Upper lobe of right lung (tissue), 1 donor: ENCODE measurements around the gene EMILIN2. TPM values are rescaled to one million over a fixed set of nuclear protein-coding genes. Genes with fewer than 3 reads are reported as not detected.

Experiments used
- ATAC-seq: fragments of 200-7000 bp; cut with Tn5 transposase; one replicate; pipeline ENCODE4 v1.9.1; 2020; ENCODE audit warnings: mild to moderate bottlenecking, moderate library complexity
- DNase-seq: peaks from one replicate; pipeline ENCODE4 v3.0.0-alpha.2; 2020
- H3K27ac ChIP-seq: fragments of 200-600 bp; one replicate; pipeline ENCODE4 v1.8.0; 2022
- H3K27me3 ChIP-seq: fragments of 200-600 bp; one replicate; pipeline ENCODE4 v1.8.0; 2022; ENCODE audit warnings: mild to moderate bottlenecking
- H3K36me3 ChIP-seq: fragments of 200-600 bp; one replicate; pipeline ENCODE4 v1.8.0; 2022
- H3K4me1 ChIP-seq: fragments of 200-600 bp; one replicate; pipeline ENCODE4 v1.8.0; 2022
- H3K4me3 ChIP-seq: fragments of 200-600 bp; one replicate; pipeline ENCODE4 v1.8.0; 2022; ENCODE audit warnings: mild to moderate bottlenecking
- H3K9me3 ChIP-seq: fragments of 200-600 bp; one replicate; pipeline ENCODE4 v1.8.0; 2022
- CTCF ChIP-seq: fragments of 200-600 bp; IDR thresholded peaks from one replicate; pipeline ENCODE4 v1.8.0; 2022; ENCODE audit warnings: antibody characterized with exemption
- intact Hi-C: fragments of 100-400 bp; cut with DNase I; formaldehyde crosslinking; loops from one replicate; pipeline ENCODE4 v1.11.0; 2022
- total RNA-seq: library from RNA; stranded (reverse); fragmentation: NEBNext Ultra II Directional; extraction: Animal tissue kit (Norgen Biotek cat#: 25700); gene quantifications from one replicate; pipeline ENCODE4 v1.2.1, GENCODE V29; 2021
- donor health status: DM: no; HTN: yes; CAD: no; lungs with severe emphysema.

The EMILIN2 gene
- total RNA-seq, 1 donor from 2014 or later = 35.2 TPM

- H3K4me1 ChIP-seq = peaks cover 15% of the 10 kb centered on the region
- intact Hi-C loops = no loop called here
- no peak overlapping the region for H3K4me3 ChIP-seq
- no peak overlapping the region for H3K27ac ChIP-seq
- ATAC-seq (no peak), DNase-seq (no peak)
- H3K36me3 ChIP-seq = no peaks in the 10 kb centered on the region
- no peaks in the 10 kb centered on the region for H3K27me3 ChIP-seq
- no peak for TF ChIP-seq CTCF
- H3K9me3 ChIP-seq = no peaks in the 10 kb centered on the region
These were observed 54.7 kb downstream of the EMILIN2 start for GRCh38 chr18:2901423-2901985.

- ATAC-seq (no peak), DNase-seq (no peak)
- no peak for TF ChIP-seq CTCF
- intact Hi-C loops = no loop called here
- no peaks in the 10 kb centered on the region for H3K36me3 ChIP-seq
- H3K27me3 ChIP-seq = no peaks in the 10 kb centered on the region
- H3K27ac ChIP-seq = no peak overlapping the region
- H3K4me3 ChIP-seq = no peak overlapping the region
- no peaks in the 10 kb centered on the region for H3K9me3 ChIP-seq
- peaks cover 18% of the 10 kb centered on the region for H3K4me1 ChIP-seq
These were observed 55.5 kb downstream of the EMILIN2 start for GRCh38 chr18:2902327-2902726.

- no peak for DNase-seq
- Histone ChIP-seq H3K4me3 (no peak overlapping the region), H3K9me3 (no peaks in the 10 kb centered on the region), H3K27ac (no peak overlapping the region), H3K4me1 (peaks cover 21% of the 10 kb centered on the region), H3K36me3 (no peaks in the 10 kb centered on the region), H3K27me3 (no peaks in the 10 kb centered on the region)
- no peak for ATAC-seq
- intact Hi-C loops = no loop called here
- no peak for TF ChIP-seq CTCF
These were observed 56.2 kb downstream of the EMILIN2 start for GRCh38 chr18:2903006-2903405.

GRCh38 chr18:2905854-2906703 is 59.3 kb downstream of the EMILIN2 start:
- Histone ChIP-seq H3K36me3 (peaks cover 19% of the 10 kb centered on the region), H3K27me3 (no peaks in the 10 kb centered on the region), H3K27ac (peak overlapping the region; percentile 77), H3K4me3 (peak overlapping the region; percentile 70), H3K4me1 (peaks cover 14% of the 10 kb centered on the region), H3K9me3 (no peaks in the 10 kb centered on the region)
- intact Hi-C loops = no loop called here
- peak; percentile 79 for ATAC-seq
- DNase-seq = peak; percentile 87
- TF ChIP-seq CTCF = no peak

GRCh38 chr18:2906704-2907549 is 60.1 kb downstream of the EMILIN2 start:
- Histone ChIP-seq H3K4me1 (peaks cover 14% of the 10 kb centered on the region), H3K27me3 (no peaks in the 10 kb centered on the region), H3K27ac (peak overlapping the region; percentile 77), H3K9me3 (no peaks in the 10 kb centered on the region), H3K36me3 (peaks cover 26% of the 10 kb centered on the region), H3K4me3 (peak overlapping the region; percentile 70)
- DNase-seq (peak; percentile 80), ATAC-seq (peak; percentile 65)
- intact Hi-C loops = no loop called here
- peak; percentile 22 for TF ChIP-seq CTCF
